GM12864 (cell line): Measurements from ENCODE around the gene SLC16A11.

Source experiments
- DNase-seq: peaks from one replicate; pipeline ENCODE4 v3.0.0-alpha.2; 2011; ENCODE audit warnings: low read depth
- H3K4me3 ChIP-seq: 2 replicates; pipeline ENCODE4 v1.5.1; 2011; ENCODE audit warnings: mild to moderate bottlenecking, low read depth, low read length, control low read depth
- TF ChIP-seq, protein P1 (sequence below): IDR thresholded peaks from 2 replicates; pipeline ENCODE4 v1.5.1; 2011; ENCODE audit warnings: low read depth, mild to moderate bottlenecking, moderate library complexity, low read length, control low read depth, inconsistent platforms; ENCODE audit errors: missing control alignments

SLC16A11 gene

DNA sequence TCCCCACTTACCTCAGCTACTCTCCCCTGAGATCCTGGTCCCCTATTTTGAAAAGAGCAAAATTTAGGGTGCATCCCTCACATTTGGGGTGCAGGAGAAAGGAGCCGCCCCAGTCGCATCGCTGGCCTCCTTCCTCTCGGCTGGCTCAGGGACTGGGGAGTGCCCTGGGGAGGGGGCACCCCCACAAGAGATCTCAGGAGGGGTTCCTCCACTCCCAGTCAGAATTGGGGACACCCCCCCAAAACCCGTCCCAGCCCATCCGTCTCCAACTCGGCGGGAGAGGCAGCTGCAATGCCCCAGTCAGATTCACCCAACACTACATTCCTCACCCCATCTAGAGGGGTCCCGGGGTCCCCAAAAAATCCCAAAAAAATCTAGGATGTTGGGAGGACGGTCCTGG lies 24.5 kb downstream of the SLC16A11 start:
- DNase-seq: no peak
- TF ChIP-seq, protein P1, sequence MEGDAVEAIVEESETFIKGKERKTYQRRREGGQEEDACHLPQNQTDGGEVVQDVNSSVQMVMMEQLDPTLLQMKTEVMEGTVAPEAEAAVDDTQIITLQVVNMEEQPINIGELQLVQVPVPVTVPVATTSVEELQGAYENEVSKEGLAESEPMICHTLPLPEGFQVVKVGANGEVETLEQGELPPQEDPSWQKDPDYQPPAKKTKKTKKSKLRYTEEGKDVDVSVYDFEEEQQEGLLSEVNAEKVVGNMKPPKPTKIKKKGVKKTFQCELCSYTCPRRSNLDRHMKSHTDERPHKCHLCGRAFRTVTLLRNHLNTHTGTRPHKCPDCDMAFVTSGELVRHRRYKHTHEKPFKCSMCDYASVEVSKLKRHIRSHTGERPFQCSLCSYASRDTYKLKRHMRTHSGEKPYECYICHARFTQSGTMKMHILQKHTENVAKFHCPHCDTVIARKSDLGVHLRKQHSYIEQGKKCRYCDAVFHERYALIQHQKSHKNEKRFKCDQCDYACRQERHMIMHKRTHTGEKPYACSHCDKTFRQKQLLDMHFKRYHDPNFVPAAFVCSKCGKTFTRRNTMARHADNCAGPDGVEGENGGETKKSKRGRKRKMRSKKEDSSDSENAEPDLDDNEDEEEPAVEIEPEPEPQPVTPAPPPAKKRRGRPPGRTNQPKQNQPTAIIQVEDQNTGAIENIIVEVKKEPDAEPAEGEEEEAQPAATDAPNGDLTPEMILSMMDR: no peak
- no peak overlapping the region for H3K4me3 ChIP-seq

DNA sequence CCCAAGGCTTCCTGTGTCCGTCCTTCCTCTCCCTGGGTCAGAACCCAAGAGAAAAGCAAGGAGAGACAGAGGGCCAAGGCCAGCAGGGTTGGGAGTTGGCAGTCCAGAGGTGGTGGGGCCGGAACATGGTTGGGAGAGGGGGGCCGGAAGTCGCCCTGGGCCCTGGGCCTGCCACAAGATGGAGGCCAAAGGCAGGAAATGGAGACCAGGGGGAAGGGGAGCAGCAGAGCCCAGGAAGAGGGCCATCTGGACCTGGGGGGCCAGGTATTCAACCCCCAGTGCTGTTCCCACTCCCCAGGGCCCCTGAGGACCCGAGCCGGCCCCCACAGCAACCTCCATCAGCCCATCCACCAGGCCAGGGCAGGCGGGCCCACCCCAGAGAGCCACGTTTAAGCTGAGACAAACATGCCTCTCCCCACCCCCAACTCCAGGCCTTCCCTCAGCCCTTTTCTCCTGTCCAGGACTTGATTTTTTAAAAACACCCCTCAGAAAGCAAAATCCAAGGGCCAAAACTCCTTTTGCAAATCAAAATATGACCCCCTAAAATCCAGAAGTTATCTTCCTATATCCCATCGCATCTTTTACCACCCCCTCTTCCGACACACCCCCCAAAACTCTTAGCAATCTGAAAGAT lies 25.4 kb downstream of the SLC16A11 start:
- no peak for DNase-seq
- no peak overlapping the region for H3K4me3 ChIP-seq
- TF ChIP-seq, protein P1: no peak

DNA sequence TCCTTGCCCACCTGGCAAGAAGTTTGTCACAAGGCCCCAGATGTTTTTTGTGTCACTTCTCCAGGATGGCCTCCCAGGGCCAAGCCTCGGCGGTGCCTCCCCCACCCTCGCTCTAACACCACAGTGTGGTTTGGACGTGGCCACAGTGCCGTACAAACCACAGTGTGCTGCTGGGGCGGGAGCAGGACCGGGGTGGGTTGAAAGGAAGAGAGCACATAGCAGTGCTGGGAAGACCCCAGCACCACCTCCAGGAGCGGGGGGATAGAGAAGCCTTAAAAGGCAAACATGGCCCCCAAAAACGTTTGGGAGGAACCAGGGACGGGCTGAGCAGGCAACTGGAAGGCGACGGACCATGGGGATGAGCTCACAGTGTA lies 26.1 kb downstream of the SLC16A11 start:
- H3K4me3 ChIP-seq: no peak overlapping the region
- TF ChIP-seq, protein P1: no peak
- DNase-seq: no peak

DNA sequence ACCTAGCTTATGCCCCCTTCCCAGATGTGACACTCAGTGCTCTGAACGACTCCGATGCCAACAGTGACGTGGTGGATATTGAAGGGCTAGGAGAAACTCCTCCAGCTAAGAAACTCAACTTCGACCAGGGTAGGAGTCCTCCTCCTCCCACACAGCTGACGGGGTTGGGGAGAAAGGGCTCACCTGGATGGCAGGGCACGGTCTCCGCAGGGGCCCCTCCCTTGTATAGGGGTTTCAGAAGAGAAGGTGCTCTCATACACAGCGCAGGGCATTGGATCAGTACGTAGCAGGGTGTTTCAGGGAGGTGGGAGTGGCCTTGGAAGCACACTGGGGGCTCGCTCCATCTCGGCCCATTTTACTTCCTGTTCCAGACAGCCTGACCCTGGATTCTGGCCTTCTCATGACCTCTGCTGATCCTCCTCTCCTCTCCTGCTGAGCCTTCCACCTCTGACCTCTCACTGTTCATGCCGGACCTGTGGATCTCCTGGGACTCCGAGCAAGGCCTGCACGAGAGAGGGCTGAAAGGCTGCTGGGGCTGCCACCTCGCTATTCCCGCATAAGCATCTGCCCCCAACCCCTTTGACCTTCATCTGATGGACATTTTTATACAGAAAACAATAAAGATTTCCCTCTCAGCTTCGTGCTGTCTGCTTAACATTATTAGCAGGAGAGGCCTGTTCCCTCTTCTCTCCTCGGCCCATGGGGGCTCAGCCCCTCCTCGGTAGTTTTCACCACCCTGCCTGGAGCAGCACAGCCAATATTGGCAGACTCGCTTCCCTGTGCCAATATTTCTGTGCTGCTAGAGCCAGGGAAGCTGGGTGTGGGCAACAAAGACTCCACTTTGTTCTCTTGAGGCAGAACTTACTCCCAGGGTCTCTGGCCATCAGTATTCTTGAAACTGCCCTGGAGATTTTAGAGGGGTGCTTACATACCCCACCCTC lies 26.7 kb downstream of the SLC16A11 start:
- TF ChIP-seq, protein P1: no peak
- H3K4me3 ChIP-seq: no peak overlapping the region
- DNase-seq: no peak

DNA sequence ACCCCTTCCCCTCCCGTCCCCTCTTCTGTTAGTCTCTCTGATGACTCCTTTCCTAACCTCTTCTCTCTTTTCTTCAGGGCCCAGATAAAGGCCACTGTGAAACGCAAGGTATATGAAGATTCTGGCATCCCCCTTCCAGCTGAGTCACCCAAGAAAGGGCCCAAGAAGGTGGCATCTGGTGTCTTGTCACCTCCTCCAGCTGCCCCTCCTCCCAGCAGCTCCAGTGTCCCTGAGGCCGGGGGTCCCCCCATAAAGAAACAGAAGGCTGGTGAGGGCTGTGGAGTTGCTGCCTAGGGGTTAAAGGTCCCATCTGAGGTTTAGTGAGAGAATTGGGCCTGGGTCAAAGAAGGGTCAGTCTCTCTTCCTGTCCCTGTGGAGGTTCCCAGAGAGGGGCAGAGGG lies 27.5 kb downstream of the SLC16A11 start:
- H3K4me3 ChIP-seq: peak overlapping the region; percentile 90; the same call in 1 of the 2 replicates
- TF ChIP-seq, protein P1: no peak
- DNase-seq: no peak

DNA sequence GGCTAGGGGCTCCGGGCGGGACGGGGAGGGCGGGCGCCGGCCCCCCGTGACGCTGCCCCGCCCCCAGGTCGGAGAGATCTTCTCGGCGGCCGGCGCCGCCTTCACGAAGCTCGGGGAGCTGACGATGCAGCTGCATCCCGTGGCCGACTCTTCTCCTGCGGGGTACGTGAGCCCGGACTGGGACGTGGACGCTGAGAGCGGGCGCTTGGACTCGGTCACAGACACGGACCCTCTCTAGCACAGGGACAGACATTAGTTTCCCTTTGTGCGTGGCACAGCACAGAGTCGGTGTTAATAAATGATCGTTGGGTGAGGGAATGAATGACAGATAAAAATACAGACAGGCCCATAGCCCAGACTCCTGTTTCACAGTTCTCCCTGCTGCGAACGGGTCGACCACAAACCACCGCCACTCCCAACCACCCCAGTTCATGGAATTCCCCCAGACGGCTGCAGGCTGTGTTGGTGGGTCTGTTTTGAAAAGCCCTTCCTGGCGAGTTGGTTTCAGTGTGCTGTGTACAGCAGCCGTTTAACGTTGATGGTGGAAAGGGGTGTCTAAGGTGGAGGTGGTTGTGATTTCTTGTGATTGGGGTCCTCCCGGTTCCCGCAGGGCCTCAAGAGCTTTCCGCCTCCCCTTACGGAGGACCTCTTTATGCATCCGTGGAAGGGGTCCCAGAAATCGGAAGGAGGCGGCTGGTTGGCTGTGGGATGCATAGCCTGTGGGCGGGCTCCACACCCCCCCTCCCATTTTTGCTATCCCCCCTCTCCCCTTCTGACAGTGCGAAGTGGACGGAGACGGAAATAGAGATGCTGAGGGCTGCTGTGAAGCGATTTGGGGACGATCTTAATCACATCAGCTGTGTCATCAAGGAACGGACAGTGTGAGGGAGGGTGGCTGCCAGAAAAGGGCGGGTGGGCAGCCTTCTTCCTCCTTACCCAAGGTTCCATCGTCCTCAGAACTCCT lies 28.6 kb downstream of the SLC16A11 start:
- H3K4me3 ChIP-seq: peak overlapping the region; percentile 90
- TF ChIP-seq, protein P1: no peak
- DNase-seq: no peak
